BJ (cell line): ENCODE results near the gene EFCAB5. TPM values are rescaled to one million over a fixed set of nuclear protein-coding genes. Genes with fewer than 3 reads are reported as not detected.
"Not testable (repeated sequence)": the region's sequence is repeated elsewhere in the genome, so short reads cannot be mapped to it uniquely, and the experiment has no call there.

Source experiments
- CTCF ChIA-PET: fragments of 350-600 bp; formaldehyde crosslinking; extraction: SDS; loops from one replicate; lab custom pipeline; 2021; ENCODE audit warnings: antibody characterized with exemption, inconsistent platforms; lab: Yijun Ruan, JAX
- POLR2A ChIA-PET: fragments of 300-600 bp; sonication (Branson Sonifier 250); formaldehyde crosslinking; extraction: SDS; loops from one replicate; lab custom pipeline; 2021; ENCODE audit warnings: antibody characterized with exemption; lab: Charles Lee
- DNase-seq: peaks from one replicate; pipeline ENCODE4 v3.0.0-alpha.2; 2011; ENCODE audit warnings: low read depth
- H3K27me3 ChIP-seq: 2 replicates; pipeline ENCODE4 v1.6.0; 2011; ENCODE audit warnings: low read length; ENCODE audit not compliant: control insufficient read depth, insufficient read depth
- H3K36me3 ChIP-seq: 2 replicates; pipeline ENCODE4 v1.5.1; 2011; ENCODE audit warnings: low read length; ENCODE audit not compliant: control insufficient read depth, insufficient read depth
- H3K4me3 ChIP-seq: 2 replicates; pipeline ENCODE4 v1.5.1; 2011; ENCODE audit warnings: low read depth, mild to moderate bottlenecking, control low read depth, low read length
- CTCF ChIP-seq: IDR thresholded peaks from 2 replicates; pipeline ENCODE4 v1.5.1; 2011; ENCODE audit warnings: low read depth, mild to moderate bottlenecking, control low read depth, inconsistent platforms, low read length, moderate library complexity; ENCODE audit not compliant: insufficient read depth
- polyA plus RNA-seq: library from polyadenylated mRNA; depleted of rRNA; stranded (reverse); fragments of >200 nt; gene quantifications from 2 replicates; pipeline ENCODE4 v1.2.3, GENCODE V29; 2011

Gene EFCAB5
- polyA plus RNA-seq, 1 experiment = not detected

GRCh38 chr17:30132615-30133014, 191.2 kb downstream of the EFCAB5 start:
- TF ChIP-seq CTCF = no peak
- Histone ChIP-seq H3K27me3 (no peaks in the 10 kb centered on the region), H3K4me3 (no peak overlapping the region), H3K36me3 (peaks cover 4% of the 10 kb centered on the region)
- ChIA-PET CTCF (interaction anchor here (1.1 to 1.2 kb wide), 2 partner anchors 28 to 145 kb away, joined by 4 to 5 read pairs; no protein-coding TSS in a partner anchor), POLR2A (no interaction called here)
- DNase-seq = no peak

GRCh38 chr17:30133197-30133596, 191.8 kb downstream of the EFCAB5 start:
- TF ChIP-seq CTCF = no peak
- Histone ChIP-seq H3K36me3 (peaks cover 2% of the 10 kb centered on the region; the same call in 1 of the 2 replicates), H3K27me3 (no peaks in the 10 kb centered on the region), H3K4me3 (no peak overlapping the region)
- CTCF ChIA-PET = interaction anchor here (1.1 to 2.2 kb wide), 3 partner anchors 8 to 145 kb away, joined by 4 to 8 read pairs (median 5); no protein-coding TSS in a partner anchor
- DNase-seq = no peak
- POLR2A ChIA-PET = no interaction called here

GRCh38 chr17:30134551-30134950, 193.1 kb downstream of the EFCAB5 start:
- Histone ChIP-seq H3K36me3 (peaks cover 2% of the 10 kb centered on the region; the same call in 1 of the 2 replicates), H3K4me3 (no peak overlapping the region), H3K27me3 (no peaks in the 10 kb centered on the region)
- ChIA-PET POLR2A (no interaction called here), CTCF (interaction anchor here (0.7 to 2.2 kb wide), 2 partner anchors 9 to 18 kb away, joined by 3 to 8 read pairs; no protein-coding TSS in a partner anchor)
- no peak for DNase-seq
- no peak for TF ChIP-seq CTCF

- H3K36me3 ChIP-seq = peaks cover 2% of the 10 kb centered on the region; the same call in 1 of the 2 replicates
- POLR2A ChIA-PET = no interaction called here
Observed at GRCh38 chr17:30137158-30137557, 195.7 kb downstream of the EFCAB5 start.

GRCh38 chr17:30147860-30148259, 206.4 kb downstream of the EFCAB5 start:
- H3K36me3 ChIP-seq, CTCF ChIA-PET, POLR2A ChIA-PET, H3K4me3 ChIP-seq, H3K27me3 ChIP-seq, DNase-seq: not testable (repeated sequence)

More at GRCh38 chr17:30137158-30137557, 195.7 kb downstream of the EFCAB5 start:
- TF ChIP-seq CTCF = no peak
- no peak overlapping the region for H3K4me3 ChIP-seq
- no peak for DNase-seq
- no peaks in the 10 kb centered on the region for H3K27me3 ChIP-seq
- CTCF ChIA-PET = interaction anchor here (0.7 kb wide), 1 partner anchor 33 kb away, joined by 6 read pairs; no protein-coding TSS in a partner anchor

- CTCF ChIA-PET = interaction anchor here (1.0 kb wide), 1 partner anchor 16 kb away, joined by 3 read pairs; no protein-coding TSS in a partner anchor
Observed at GRCh38 chr17:30148376-30148775, 206.9 kb downstream of the EFCAB5 start.

More at GRCh38 chr17:30148376-30148775, 206.9 kb downstream of the EFCAB5 start:
- Histone ChIP-seq H3K4me3 (no peak overlapping the region), H3K27me3 (no peaks in the 10 kb centered on the region), H3K36me3 (no peaks in the 10 kb centered on the region)
- no peak for DNase-seq
- TF ChIP-seq CTCF = no peak
- POLR2A ChIA-PET = no interaction called here
